Right lobe of liver (tissue), 6 donors: Measurements from ENCODE around the gene SPDYC. TPM values are rescaled to one million over a fixed set of nuclear protein-coding genes. Genes with fewer than 3 reads are reported as not detected.
"Not testable (repeated sequence)": the region's sequence is repeated elsewhere in the genome, so short reads cannot be mapped to it uniquely, and the experiment has no call there.

Experiments
- ATAC-seq, 4 donors: fragments of 200-7000 bp; cut with Tn5 transposase; one replicate each; pipeline ENCODE4 v1.9.1; 2020; ENCODE audit warnings: mild to moderate bottlenecking in 4 of 4, moderate library complexity in 4 of 4
- DNase-seq, 3 donors: peaks; one replicate each; pipeline ENCODE4 v3.0.0-alpha.2; 2020
- H3K27ac ChIP-seq, 3 donors: fragments of 200-600 bp; one replicate each; pipeline ENCODE4 v1.8.0; 2022
- H3K27me3 ChIP-seq, 2 donors: fragments of 200-600 bp; one replicate each; pipeline ENCODE4 v1.8.0; 2022
- H3K36me3 ChIP-seq, 4 donors: fragments of 200-600 bp; sonication (generic) in 1 of 4; one replicate each; pipeline versions ENCODE4 v1.5.1 to v1.8.0; 2017 to 2022; ENCODE audit warnings: control low read depth in 1 of 4
- H3K4me1 ChIP-seq, 4 donors: fragments of 200-600 bp; sonication (generic) in 1 of 4; one replicate each; pipeline versions ENCODE4 v1.5.1 to v1.8.0; 2017 to 2022; ENCODE audit warnings: control low read depth in 1 of 4
- H3K4me3 ChIP-seq, 3 donors: fragments of 200-600 bp; one replicate each; pipeline ENCODE4 v1.8.0; 2022
- H3K9me3 ChIP-seq, 4 donors: fragments of 200-600 bp; sonication (generic) in 1 of 4; one replicate each; pipeline versions ENCODE4 v1.5.1 to v1.8.0; 2017 to 2022; ENCODE audit warnings: control low read depth in 1 of 4
- POLR2A ChIP-seq: fragments of 450-650 bp; IDR thresholded peaks from one replicate; pipeline ENCODE4 v1.6.1; 2017; ENCODE audit warnings: antibody characterized with exemption, mild to moderate bottlenecking
- WGBS: methylation state at CpG from one replicate; pipeline ENCODE4 v1.1.6; 2018; ENCODE audit warnings: low coverage, low lambda C conversion rate; ENCODE audit not compliant: insufficient coverage; ENCODE audit errors: missing lambda C conversion rate; 5-methylcytosine and 5-hydroxymethylcytosine counted together
- intact Hi-C, 2 donors: fragments of 100-400 bp; cut with DNase I; formaldehyde crosslinking; loops; one replicate each; pipeline versions ENCODE4 v1.11.2 to v1.14.1; 2022
- total RNA-seq, 6 experiments: library from RNA; depleted of rRNA in 2 of 6; stranded (reverse); fragments of >200 nt in 2 of 6; fragmentation: NEBNext Ultra II Directional in 3 of 6; extraction: Animal tissue kit (Norgen Biotek cat#: 25700) in 3 of 6; gene quantifications; one replicate each; pipeline versions ENCODE4 v1.1.0 to v1.2.4, GENCODE V29; 2016 to 2023
- TF ChIP-seq, protein P1 (sequence below), 4 donors: fragments of 200-600 bp in 3 of 4; fragments of 450-650 bp in 1 of 4; IDR thresholded peaks; one replicate each; pipeline versions ENCODE4 v1.5.1 to v1.8.0; 2016 to 2022; ENCODE audit warnings: antibody characterized with exemption in 4 of 4, mild to moderate bottlenecking in 2 of 4
- donor health status: DM: no; HTN: yes; CAD: no.
- donor health status: DM: no; HTN: no; CAD: no.
- donor health status: DM: no; HTN: no; CAD: no.
- donor health status: DM: no; HTN: yes; CAD: no.
- donor health status: DM: no; HTN: yes; CAD: no.

Gene SPDYC
- total RNA-seq, 6 experiments from 2014 or later = 0.49 to 1.8 (median 0.87) TPM; not detected in 2

DNA sequence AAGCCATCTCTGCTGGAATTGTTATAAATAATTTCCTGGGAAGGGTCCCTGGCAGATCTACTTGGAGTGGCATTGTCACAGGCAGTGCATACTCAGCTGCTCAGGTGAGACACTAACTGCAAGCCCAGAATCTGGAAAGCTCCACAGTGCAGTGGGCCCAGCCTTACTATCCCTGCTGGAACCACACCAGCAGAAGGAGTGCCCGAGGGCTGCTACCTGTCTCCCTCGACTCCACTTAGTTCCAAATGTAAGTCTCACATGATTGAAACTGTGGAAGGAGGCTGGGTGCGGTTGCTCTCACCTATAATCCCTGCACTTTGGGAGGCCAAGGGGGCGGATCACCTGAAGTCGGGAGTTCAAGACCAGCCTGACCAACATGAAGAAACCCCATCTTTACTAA, 21.4 kb upstream of the SPDYC start:
- Histone ChIP-seq H3K4me1 (peaks cover 0 to 43% (median 25%) of the 10 kb centered on the region in 4 donors), H3K4me3 (no peak overlapping the region), H3K27ac (no peak overlapping the region), H3K36me3 (no peaks in the 10 kb centered on the region), H3K27me3 (no peaks in the 10 kb centered on the region), H3K9me3 (no peaks in the 10 kb centered on the region)
- intact Hi-C loops = no loop called here
- DNase-seq (no peak), ATAC-seq (no peak)
- no peak for TF ChIP-seq POLR2A
- TF ChIP-seq, protein P1, sequence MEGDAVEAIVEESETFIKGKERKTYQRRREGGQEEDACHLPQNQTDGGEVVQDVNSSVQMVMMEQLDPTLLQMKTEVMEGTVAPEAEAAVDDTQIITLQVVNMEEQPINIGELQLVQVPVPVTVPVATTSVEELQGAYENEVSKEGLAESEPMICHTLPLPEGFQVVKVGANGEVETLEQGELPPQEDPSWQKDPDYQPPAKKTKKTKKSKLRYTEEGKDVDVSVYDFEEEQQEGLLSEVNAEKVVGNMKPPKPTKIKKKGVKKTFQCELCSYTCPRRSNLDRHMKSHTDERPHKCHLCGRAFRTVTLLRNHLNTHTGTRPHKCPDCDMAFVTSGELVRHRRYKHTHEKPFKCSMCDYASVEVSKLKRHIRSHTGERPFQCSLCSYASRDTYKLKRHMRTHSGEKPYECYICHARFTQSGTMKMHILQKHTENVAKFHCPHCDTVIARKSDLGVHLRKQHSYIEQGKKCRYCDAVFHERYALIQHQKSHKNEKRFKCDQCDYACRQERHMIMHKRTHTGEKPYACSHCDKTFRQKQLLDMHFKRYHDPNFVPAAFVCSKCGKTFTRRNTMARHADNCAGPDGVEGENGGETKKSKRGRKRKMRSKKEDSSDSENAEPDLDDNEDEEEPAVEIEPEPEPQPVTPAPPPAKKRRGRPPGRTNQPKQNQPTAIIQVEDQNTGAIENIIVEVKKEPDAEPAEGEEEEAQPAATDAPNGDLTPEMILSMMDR (IDR thresholded peaks at IDR 0.05) = no peak
- no CpG with 5 or more reads among the region's 5 CpGs for WGBS

DNA sequence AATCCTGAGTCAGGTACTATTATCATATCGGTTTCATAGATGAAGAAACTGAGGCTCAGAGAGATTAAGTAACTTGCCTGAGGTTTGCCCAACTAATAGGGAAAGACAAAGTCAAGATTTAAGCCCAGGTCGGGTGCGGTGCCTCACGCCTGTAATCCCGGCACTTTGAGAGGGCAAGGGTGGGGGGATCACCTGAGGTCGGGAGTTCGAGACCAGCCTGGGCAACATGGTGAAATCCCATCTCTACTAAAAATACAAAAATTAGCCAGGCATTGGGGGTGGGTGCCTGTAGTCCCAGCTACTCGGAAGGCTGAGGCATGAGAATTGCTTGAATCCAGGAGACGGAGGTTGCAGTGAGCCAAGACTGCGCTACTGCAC, 19.9 kb upstream of the SPDYC start:
- peak in 1 of 3 donors; percentile 14 for DNase-seq
- Histone ChIP-seq H3K4me1 (peaks cover 0 to 37% (median 22%) of the 10 kb centered on the region in 4 donors), H3K27ac (peak overlapping the region; percentile 66 to 75 (median 73))
- intact Hi-C loops, H3K9me3 ChIP-seq, H3K4me3 ChIP-seq, H3K27me3 ChIP-seq, H3K36me3 ChIP-seq, ATAC-seq: not testable (repeated sequence)
- WGBS = 81% methylated on average over 9 of the region's 10 CpGs

DNA sequence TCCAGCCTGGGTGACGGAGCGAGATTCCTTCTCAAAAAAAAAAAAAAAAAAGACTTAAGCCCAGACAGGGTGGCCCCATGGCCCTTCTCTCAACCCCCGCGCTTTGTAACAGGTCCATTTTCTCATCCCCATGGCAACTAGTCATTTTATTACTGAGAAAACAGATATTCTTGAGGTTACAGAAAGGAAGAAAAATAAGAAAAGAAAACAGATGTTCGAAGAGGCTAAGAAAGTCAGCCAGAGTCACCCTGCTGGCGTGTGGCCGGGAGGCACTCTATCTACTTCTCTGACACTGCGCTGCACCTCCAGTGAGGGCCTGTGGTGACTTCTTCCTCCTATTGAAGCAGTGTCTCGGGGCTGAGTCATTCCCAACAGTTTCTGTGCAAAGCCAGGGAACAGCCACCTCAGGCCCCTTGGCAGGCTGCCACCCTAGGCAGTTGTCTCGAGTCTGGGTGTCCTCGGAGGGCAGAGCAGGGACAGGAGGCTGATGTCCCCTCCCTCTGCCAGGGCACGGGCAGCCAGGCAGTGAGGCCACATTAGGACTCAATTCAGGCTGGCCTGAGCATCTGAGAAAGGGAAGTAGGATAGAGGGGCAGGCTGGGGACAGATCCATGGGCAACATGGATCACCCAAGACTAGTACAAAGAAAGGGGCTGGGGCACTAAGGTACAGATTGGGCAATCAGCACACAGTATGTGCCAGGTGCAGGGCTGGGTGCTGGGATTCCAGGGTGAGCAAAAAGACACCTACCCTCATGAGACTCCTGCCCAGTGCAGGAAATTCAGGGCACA, 19.3 kb upstream of the SPDYC start:
- 25% methylated on average over 7 of the region's 12 CpGs for WGBS
- TF ChIP-seq, protein P1 (IDR thresholded peaks at IDR 0.05) = no peak
- TF ChIP-seq POLR2A = no peak
- peak; percentile 90 to 92 (median 92) for DNase-seq

DNA sequence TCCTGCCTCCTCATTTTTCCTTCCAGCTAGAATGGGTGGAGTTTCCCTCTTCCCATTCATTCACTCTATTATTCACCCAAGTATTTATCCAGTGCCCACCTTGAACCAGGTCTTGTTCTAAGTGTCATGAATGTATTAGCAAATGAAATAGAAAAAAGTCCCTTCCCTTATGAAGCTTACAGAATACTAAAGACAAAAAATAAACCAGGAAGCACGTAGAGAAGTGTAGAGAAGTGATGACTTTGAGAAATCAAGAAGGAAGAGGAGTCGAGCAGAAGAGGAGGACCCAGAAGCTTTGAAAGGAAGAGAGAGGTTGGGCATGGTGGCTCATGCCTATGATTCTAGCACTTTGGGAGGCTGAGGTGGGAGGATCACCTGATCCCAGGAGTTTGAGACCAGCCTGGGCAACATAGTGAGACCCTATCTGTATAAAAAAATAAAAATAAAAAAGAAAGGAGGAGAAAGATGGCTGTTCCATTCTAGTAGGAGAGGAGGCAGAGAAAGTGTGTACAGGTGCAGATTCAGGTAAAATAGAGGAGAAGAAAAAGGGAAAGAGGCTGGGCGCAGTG, 18.6 kb upstream of the SPDYC start:
- WGBS = 69% methylated on average over 3 of the region's 3 CpGs
- no peaks in the 10 kb centered on the region for H3K36me3 ChIP-seq
- no peaks in the 10 kb centered on the region for H3K27me3 ChIP-seq
- no peak for DNase-seq
- H3K9me3 ChIP-seq = no peaks in the 10 kb centered on the region
- no peak overlapping the region for H3K4me3 ChIP-seq
- intact Hi-C loops = no loop called here
- peak in 1 of 4 donors; percentile 6 for ATAC-seq
- H3K27ac ChIP-seq = peak overlapping the region; percentile 66 to 75 (median 73)
- peaks cover 0 to 26% (median 17%) of the 10 kb centered on the region in 4 donors for H3K4me1 ChIP-seq
- TF ChIP-seq POLR2A = no peak
- TF ChIP-seq, protein P1 (IDR thresholded peaks at IDR 0.05) = no peak

More for the DNA sequence above, 19.3 kb upstream of the SPDYC start:
- no peaks in the 10 kb centered on the region for H3K9me3 ChIP-seq
- peak; percentile 83 to 87 (median 86) for ATAC-seq
- intact Hi-C loops = no loop called here
- H3K4me1 ChIP-seq = peaks cover 0 to 32% (median 20%) of the 10 kb centered on the region in 4 donors
- H3K36me3 ChIP-seq = no peaks in the 10 kb centered on the region
- H3K27me3 ChIP-seq = no peaks in the 10 kb centered on the region
- H3K27ac ChIP-seq = peak overlapping the region; percentile 66 to 75 (median 73)
- peak overlapping the region in 1 of 3 donors; percentile 9 for H3K4me3 ChIP-seq

DNA sequence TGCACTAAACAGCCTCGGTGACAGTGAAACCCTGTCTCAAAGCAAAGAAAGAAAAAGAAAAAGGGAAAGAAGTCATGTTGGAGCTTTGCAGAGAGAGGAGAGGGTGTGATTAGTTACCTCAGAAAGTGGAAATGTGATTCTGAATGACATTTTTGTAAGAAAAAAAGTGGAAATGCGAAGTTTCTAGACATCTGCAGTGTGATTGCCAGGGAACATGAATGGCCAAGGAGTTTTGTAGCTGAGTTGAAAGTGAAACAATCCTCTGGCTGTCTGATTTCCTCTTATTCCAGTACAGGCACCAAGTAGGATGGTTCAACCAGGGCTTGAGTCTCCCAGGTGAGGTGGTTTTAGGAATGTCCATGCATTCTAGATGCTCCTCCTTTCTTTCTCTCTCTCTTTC, 17.9 kb upstream of the SPDYC start:
- H3K9me3 ChIP-seq = no peaks in the 10 kb centered on the region
- no peak overlapping the region for H3K27ac ChIP-seq
- no peaks in the 10 kb centered on the region for H3K36me3 ChIP-seq
- no peak overlapping the region for H3K4me3 ChIP-seq
- H3K27me3 ChIP-seq = no peaks in the 10 kb centered on the region
- H3K4me1 ChIP-seq = peaks cover 0 to 20% (median 15%) of the 10 kb centered on the region in 4 donors
- ATAC-seq = peak in 2 of 4 donors; percentile 24 to 30
- TF ChIP-seq, protein P1 (IDR thresholded peaks at IDR 0.05) = no peak
- TF ChIP-seq POLR2A = no peak
- intact Hi-C loops = no loop called here
- DNase-seq = no peak
- 61% methylated on average over 2 of the region's 2 CpGs for WGBS
